ENCODE results near the gene MSRB1.

The MSRB1 gene

GRCh38 chr16:1972490-1972877 is 29.5 kb upstream of the MSRB1 start:
- Histone ChIP-seq H3K79me2 (ENCODE audit: insufficient read depth, low read length) (peaks cover 22% of the 10 kb centered on the region; the same call in 1 of the 2 replicates), H3F3A (ENCODE audit: low read depth) (peaks cover 2% of the 10 kb centered on the region; the same call in 1 of the 2 replicates), H3K4me2 (ENCODE audit: low read depth, low read length, poor library complexity, severe bottlenecking) (peak overlapping the region; percentile 75), H3K9ac (ENCODE audit: low read depth, low read length, poor library complexity, severe bottlenecking) (peak overlapping the region; percentile 94), H3K36me3 (ENCODE audit: insufficient read depth, low read length) (no peaks in the 10 kb centered on the region), H3K27me3 (ENCODE audit: insufficient read depth, low read length, poor library complexity, severe bottlenecking) (no peaks in the 10 kb centered on the region), H3K9me3 (ENCODE audit: insufficient read depth, low read depth, low read length) (no peaks in the 10 kb centered on the region), H2AFZ (ENCODE audit: low read length) (no peak overlapping the region), H3K4me3 (ENCODE audit: low read length, poor library complexity, severe bottlenecking) (peak overlapping the region; percentile 91), H4K20me1 (ENCODE audit: insufficient read depth, low read length, poor library complexity, severe bottlenecking) (no peaks in the 10 kb centered on the region), H3K9me2 (replicated peaks; ENCODE audit: low read depth, low read length) (no peaks in the 10 kb centered on the region), H3K4me1 (ENCODE audit: insufficient read depth, low read length, poor library complexity, severe bottlenecking) (no peaks in the 10 kb centered on the region)
- TF ChIP-seq EZH2phosphoT487 (IDR thresholded peaks at IDR 0.05; ENCODE audit: borderline replicate concordance) (no peak), CTCF (conservative IDR thresholded peaks at IDR 0.05; ENCODE audit: low read length) (no peak)

DNA sequence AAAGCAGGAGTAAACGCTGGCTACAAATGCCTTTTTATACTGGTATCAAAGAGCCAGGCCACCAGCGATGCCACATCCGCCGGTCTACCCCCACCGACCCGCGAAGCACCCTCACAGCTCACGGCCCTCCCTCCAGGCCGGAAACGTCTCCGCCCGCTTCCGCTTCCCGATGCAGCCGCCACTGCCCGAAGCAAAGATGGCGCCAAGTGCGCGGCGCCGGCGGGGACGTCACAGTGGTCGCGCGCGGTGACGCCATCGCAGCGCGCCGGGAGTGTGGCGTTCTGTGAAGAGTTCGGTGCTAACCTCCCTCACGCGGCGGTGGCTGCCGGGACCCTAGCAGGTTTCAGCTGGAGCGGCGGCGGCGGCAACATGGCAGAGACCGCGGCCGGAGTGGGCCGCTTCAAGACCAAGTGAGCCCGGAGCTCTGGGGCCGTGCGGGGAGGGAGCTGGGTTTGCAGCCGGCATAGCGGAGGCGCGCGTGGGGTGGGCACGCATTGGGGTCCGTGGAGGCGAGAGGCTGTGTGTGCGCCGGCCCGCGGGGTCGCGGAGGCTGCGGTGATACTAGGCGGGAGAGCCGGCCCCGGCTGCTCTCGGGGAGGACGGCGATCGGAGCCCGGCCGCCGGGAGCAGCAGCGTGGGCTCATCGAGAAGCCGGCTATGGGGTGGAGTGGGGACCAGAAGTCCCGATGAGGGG is 28.9 kb upstream of the MSRB1 start, which contains the start of gene TBL3:
Gene TBL3 (plus strand): TSS at position 258 of the 694 bp plus-strand sequence. CDS start 112 bp downstream, at position 370.
- Histone ChIP-seq H3K9me3 (ENCODE audit: insufficient read depth, low read depth, low read length) (no peaks in the 10 kb centered on the region), H3K4me1 (ENCODE audit: insufficient read depth, low read length, poor library complexity, severe bottlenecking) (no peaks in the 10 kb centered on the region), H4K20me1 (ENCODE audit: insufficient read depth, low read length, poor library complexity, severe bottlenecking) (no peaks in the 10 kb centered on the region), H3F3A (ENCODE audit: low read depth) (peaks cover 2% of the 10 kb centered on the region; the same call in 1 of the 2 replicates), H3K9ac (ENCODE audit: low read depth, low read length, poor library complexity, severe bottlenecking) (peak within 1 kb of the TSS; percentile 94), H3K36me3 (ENCODE audit: insufficient read depth, low read length) (no peaks in the 10 kb centered on the region), H3K9me2 (replicated peaks; ENCODE audit: low read depth, low read length) (no peaks in the 10 kb centered on the region), H3K4me2 (ENCODE audit: low read depth, low read length, poor library complexity, severe bottlenecking) (peak within 1 kb of the TSS; percentile 85), H3K79me2 (ENCODE audit: insufficient read depth, low read length) (peaks cover 22% of the 10 kb centered on the region; the same call in 1 of the 2 replicates), H2AFZ (ENCODE audit: low read length) (peak within 1 kb of the TSS; percentile 77; the same call in 1 of the 2 replicates), H3K4me3 (ENCODE audit: low read length, poor library complexity, severe bottlenecking) (peak within 1 kb of the TSS; percentile 91), H3K27me3 (ENCODE audit: insufficient read depth, low read length, poor library complexity, severe bottlenecking) (no peaks in the 10 kb centered on the region)
- TF ChIP-seq CTCF (conservative IDR thresholded peaks at IDR 0.05; ENCODE audit: low read length) (no peak), EZH2phosphoT487 (IDR thresholded peaks at IDR 0.05; ENCODE audit: borderline replicate concordance) (no peak)

DNA sequence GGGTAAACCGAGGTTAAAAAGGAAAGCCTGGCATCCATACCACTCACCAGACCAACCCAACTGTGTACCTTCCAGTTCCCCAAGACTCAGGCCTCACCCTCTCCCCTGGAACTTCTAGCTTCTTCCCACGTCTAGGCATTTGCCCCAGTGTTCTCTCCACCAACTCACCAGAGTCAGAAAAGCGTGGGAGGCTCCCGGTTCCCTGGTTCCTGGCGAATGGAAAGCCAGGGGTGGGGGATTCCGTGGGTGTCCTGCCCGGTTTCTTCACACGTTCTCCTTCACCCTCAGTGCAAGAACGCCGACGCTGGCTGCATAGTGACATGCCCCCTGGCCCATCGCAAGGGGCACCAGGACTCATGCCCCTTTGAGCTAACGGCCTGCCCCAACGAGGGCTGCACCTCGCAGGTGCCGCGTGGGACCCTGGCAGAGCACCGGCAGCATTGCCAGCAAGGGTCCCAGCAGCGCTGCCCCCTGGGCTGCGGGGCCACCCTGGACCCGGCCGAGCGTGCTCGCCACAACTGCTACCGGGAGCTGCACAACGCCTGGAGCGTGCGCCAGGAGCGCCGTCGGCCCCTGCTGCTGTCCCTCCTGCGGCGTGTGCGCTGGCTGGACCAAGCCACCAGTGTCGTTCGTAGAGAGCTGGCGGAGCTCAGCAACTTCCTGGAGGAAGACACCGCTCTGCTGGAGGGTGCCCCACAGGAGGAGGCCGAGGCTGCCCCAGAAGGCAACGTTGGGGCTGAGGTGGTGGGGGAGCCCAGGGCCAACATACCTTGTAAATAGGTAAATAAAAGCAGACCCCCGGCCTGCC is 25.4 kb upstream of the MSRB1 start:
- Histone ChIP-seq H3K79me2 (ENCODE audit: insufficient read depth, low read length) (peaks cover 42% of the 10 kb centered on the region), H3K4me2 (ENCODE audit: low read depth, low read length, poor library complexity, severe bottlenecking) (no peak overlapping the region), H2AFZ (ENCODE audit: low read length) (no peak overlapping the region), H3K9me2 (replicated peaks; ENCODE audit: low read depth, low read length) (no peaks in the 10 kb centered on the region), H3K9me3 (ENCODE audit: insufficient read depth, low read depth, low read length) (no peaks in the 10 kb centered on the region), H3K36me3 (ENCODE audit: insufficient read depth, low read length) (no peaks in the 10 kb centered on the region; the same call in 1 of the 2 replicates), H3K9ac (ENCODE audit: low read depth, low read length, poor library complexity, severe bottlenecking) (no peak overlapping the region), H4K20me1 (ENCODE audit: insufficient read depth, low read length, poor library complexity, severe bottlenecking) (peaks cover 10% of the 10 kb centered on the region), H3K27me3 (ENCODE audit: insufficient read depth, low read length, poor library complexity, severe bottlenecking) (peaks cover 9% of the 10 kb centered on the region), H3K4me1 (ENCODE audit: insufficient read depth, low read length, poor library complexity, severe bottlenecking) (peaks cover 6% of the 10 kb centered on the region), H3K4me3 (ENCODE audit: low read length, poor library complexity, severe bottlenecking) (no peak overlapping the region), H3F3A (ENCODE audit: low read depth) (peaks cover 2% of the 10 kb centered on the region; the same call in 1 of the 2 replicates)
- no peak for TF ChIP-seq EZH2phosphoT487 (IDR thresholded peaks at IDR 0.05; ENCODE audit: borderline replicate concordance)
- TF ChIP-seq CTCF (conservative IDR thresholded peaks at IDR 0.05; ENCODE audit: low read length): no peak
